ENCODE results near the gene GLIPR2. TPM values are rescaled to one million over a fixed set of nuclear protein-coding genes. Genes with fewer than 3 reads are reported as not detected.
"Not testable (repeated sequence)": the region's sequence is repeated elsewhere in the genome, so short reads cannot be mapped to it uniquely, and the experiment has no call there.

Gene GLIPR2, protein sequence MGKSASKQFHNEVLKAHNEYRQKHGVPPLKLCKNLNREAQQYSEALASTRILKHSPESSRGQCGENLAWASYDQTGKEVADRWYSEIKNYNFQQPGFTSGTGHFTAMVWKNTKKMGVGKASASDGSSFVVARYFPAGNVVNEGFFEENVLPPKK
- total RNA-seq (2014; rRNA removed; shearing (Covaris generic)), result 0.10 and 0.28 TPM in 2 replicates

DNA sequence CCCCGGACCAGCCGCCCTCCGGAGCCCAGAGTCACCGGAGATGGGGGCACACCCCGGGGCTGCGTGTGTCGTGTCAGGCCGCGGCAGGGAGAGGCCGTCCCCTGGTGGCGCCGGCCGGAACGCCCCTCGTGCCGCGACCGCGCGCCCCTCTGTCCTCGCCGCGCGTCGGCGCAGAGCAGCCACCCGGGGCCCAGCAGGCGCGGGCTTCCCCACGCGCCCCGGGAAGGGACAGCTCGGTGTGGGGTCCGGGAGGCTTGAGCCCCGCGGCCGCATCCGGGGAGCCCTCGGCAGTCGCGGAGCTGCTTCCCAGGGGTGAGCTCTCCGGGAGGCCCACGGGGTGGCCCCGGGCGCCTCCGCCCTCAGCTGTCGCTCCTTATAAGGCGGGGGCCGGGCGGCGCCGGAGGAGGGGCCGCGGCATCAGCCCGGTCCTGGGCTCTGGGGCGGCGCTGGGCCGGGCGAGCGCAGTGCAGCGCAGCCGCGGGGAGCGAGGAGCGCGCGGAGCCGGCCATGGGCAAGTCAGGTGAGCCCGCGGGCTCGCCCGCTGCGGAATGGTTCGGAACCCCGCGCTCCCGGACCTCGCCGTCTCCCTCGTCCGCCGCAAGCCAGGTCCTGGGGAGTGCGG lies at the start of gene GLIPR2:
GLIPR2 (plus strand) TSS at position 462 of the 622 bp plus-strand sequence; CDS start at position 508, 46 bp downstream.
- no peak for DNase-seq (ENCODE audit: low spot score)

DNA sequence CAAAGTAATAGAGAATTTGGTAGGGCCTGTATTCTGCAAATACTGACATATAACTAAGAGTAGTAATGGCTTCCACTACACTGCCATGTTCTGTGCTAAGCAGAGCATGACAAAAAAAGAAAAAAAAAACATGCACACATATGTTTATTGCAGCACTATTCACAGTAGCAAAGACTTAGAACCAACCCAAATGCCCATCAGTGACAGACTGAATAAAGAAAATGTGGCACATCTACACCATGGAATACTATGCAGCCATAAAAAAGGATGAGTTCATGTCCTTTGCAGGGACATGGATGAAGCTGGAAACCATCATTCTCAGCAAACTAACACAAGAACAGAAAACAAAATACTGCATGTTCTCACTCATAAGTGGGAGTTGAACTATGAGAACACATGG lies 49.5 kb upstream of the GLIPR2 start:
- DNase-seq (ENCODE audit: low spot score), result not testable (repeated sequence)

DNA sequence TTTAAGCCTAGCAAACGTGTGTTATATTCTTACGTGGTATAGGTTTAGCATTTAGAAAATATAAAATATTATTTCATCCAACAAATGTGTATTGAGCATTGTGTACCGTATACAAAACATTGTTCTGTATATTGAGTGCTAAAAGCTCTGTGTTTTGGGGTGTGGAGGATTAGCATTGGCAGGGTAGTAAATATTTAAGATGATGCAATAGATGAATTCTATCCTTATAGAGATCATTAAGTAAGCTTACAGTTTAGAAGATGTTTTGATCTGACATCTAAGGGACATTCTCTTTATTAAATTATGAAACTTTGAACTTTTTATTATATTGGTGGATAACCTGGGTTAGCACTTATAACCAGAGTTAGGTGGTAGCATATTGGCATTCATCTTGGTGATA lies 48.5 kb upstream of the GLIPR2 start:
- DNase-seq (ENCODE audit: low spot score), result no peak

DNA sequence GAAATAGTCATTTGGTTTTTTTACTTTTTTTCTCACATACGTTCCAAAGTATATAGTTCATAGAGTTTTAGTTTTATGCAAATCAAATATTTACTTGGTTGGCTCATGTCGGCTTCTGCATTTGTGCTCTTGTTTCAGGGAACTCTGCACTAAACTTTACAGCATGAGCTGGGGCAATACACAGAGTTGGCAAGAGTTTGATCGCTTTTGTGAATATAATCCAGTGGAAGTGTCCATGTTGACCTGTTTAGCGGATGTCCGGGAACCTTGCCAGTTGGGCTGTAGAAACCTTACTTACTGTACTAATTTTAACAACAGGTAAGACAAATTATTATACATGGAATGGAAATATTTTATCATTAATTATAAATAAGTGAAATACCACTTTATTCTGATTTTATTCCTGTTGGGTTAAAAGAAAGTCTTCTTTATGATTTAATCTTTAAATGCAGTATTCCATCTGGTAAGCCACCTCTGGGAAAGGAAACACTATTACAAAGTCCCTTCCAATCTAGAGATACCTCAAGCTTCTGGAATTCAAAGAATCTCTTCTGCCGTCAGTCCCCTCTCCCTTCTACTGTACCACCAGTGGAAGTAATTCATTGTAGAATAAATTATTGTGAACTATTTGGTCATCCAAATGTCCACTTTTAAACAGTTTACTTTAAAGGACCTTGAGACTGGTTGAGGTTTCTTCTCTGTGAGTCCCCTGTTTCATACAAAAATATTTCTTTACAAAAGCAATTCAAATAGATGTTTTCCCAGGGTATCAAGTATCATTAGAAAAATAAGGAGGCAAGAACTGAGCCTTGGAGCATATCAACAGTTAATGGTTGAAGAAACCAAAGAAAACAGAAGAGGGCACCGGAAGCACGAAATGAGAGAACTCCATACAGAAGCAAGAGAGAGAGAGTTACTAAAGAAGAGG lies 45.2 kb upstream of the GLIPR2 start:
- DNase-seq (ENCODE audit: low spot score), result no peak

DNA sequence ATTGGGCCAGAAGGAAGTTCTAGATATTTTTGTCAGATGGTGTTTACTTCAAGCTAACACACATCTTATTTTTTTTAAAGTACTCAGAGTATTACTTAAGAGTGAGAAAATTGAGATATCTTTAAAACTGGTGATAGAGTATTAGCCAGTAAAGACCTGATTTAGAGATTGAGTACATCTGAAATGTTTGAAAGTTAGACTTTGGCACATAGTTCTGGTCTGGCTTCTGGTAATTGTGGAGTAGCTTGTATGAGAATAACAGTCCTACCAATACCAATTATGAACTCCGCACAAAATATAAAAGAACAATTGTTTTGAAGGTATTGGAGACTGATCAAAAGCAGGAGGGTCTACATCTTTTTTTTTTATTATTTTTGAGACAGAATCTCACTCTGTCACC lies 44.5 kb upstream of the GLIPR2 start:
- DNase-seq (ENCODE audit: low spot score), result no peak

DNA sequence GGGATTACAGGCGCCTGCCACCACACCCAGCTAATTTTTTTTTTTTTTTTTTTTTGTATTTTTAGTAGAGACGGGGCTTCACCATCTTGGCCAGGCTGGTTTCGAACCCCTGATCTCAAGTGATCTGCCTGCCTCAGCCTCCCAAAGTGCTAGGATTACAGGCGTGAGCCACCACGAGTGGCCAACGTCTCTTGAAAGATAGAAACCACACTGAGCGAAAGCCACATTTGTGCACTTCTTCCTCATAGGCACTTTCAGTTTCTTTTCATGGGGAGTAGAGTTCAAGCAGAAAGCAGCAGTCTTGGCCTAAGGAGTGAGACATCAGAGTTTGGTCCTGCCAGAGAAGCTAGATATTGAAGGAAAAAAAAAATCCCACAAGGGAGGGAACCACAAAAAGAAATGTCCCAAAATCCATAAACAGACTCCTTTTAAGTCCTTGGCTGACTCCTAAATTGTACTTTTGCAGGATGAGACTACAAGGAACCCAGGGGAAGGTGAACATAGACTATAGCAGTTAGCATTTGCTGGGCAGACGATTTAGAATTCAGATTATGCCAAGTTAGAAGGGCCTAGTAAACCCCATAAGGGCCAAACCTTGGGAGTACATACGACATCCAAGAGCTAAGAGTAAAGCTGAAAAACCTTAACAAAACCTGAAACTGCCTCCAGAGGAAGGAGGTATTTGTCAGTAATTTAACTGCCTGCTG lies 43.9 kb upstream of the GLIPR2 start:
- DNase-seq (ENCODE audit: low spot score), result no peak

DNA sequence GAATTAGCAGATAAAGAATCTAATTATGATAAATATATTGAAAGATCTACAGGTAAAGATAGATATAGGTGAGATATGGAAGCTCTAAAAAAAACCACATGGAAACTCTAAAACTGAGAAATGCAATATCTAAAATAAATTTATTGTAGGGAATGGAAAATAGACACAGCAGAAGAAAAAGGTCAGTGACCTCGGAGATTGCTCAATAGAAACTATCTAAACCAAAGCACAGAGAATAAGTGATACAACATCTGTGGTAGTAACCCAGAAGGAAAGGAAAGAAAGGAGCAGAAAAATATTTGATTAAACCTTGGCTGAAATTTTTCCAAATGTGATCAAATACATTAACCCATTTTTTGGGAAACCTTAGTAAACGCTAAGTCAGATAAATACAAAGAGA lies 43.1 kb upstream of the GLIPR2 start:
- DNase-seq (ENCODE audit: low spot score), result no peak

DNA sequence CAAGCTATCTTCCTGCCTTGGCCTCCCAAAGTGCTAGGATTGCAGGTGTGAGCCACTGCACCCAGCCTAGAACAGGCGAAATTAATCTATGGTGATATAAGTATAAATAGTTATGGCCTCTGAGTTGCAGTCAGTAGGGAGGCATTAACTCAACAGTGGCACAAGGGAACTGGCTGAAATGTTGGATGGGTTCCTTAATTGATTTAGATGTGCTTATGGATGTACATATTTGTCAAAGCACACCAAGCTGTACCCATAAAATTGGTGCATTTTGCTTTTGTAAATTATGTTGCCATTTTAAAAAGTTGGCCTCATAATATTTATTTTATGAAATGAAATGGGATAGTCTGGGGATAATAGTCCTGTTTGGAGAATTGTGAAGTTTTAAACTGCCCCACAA lies 36.8 kb upstream of the GLIPR2 start:
- no peak for DNase-seq (ENCODE audit: low spot score)

DNA sequence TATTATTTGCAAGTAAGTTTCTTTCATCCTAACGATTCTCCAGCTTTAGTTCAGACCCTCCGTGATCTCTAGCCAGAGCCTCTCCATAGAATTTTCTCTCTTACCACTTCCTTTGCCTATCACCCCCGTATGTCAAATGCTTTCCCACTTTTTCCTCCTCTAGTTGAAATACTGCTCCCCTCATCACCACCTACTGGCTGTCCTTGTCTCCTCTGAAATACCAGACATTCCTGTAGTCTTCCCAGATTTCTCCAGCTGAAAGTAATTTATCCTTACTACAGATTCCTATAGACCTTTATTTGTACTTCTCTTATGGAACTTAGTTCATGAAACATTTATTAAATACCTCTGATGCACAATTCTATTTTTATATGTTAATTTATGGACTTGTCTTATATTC lies 36.0 kb upstream of the GLIPR2 start:
- DNase-seq (ENCODE audit: low spot score), result no peak

DNA sequence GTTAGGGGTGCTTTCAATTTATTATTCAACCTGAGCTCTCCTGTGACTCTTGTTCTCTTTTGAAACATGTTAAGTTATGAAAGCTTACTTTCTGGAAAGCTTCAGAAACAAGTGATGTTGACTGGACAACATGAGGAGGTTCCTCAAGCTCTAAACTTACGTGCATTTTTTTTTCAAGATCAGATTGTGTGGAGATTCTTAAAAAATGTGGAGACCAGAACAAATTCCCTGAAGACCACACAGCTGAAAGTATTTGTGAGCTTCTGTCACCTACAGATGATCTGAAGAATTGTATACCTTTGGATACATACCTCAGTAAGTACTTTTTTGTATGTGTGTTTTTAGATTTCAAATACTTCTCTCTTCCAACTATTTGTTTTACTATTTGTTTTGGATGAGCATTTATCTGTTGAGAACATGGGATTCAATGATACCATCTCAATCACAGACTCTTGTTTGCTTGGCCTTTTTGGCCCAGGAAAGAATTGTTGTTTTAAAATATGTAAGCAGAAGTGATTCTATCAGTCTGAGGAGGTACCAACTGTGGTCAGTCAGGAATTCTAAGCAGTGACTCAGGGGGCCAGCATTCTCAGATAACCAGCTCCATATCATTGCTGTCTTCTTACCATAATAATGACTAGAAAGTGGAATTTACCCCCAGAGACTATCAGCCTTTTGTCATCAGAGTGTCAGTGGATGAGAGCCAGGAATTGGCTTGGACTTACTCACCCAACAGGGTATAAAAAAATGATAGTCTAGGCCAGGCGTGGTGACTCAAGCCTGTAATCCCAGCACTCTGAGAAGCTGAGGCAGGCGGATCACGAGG lies 34.4 kb upstream of the GLIPR2 start:
- no peak for DNase-seq (ENCODE audit: low spot score)

DNA sequence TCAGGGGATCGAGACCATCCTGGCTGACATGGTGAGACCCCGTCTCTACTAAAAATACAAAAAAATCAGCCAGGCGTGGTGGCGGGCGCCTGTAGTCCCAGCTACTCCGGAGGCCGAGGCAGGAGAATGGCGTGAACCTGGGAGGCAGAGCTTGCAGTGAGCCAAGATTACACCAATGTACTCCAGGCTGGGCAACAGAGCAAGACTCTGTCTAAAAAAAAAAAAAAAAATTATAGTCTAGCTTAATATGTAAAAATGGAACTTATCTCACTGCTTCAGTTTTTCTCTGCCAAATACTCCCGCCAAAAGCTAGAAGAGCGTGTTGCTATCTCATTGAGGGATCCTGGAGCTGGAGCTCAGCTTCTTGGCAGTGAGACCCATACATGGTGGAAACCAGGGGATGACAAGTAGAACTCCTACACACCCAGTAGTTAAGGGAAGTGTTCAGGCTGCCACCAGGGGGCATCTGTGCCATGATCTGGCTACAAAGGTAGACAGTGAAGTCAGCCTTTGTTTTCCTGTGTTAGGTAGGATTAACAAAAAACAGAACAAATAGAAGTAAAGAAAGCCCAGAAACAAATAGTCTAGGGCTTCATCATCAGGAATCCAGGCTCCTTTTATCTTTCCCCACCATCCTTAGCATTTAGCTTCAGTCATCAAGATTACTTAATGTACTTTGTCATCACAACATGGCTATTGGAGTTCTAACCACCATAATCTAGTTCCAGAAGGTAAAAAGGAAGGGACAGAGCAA lies 33.6 kb upstream of the GLIPR2 start:
- peak; percentile 68 for DNase-seq (ENCODE audit: low spot score)

DNA sequence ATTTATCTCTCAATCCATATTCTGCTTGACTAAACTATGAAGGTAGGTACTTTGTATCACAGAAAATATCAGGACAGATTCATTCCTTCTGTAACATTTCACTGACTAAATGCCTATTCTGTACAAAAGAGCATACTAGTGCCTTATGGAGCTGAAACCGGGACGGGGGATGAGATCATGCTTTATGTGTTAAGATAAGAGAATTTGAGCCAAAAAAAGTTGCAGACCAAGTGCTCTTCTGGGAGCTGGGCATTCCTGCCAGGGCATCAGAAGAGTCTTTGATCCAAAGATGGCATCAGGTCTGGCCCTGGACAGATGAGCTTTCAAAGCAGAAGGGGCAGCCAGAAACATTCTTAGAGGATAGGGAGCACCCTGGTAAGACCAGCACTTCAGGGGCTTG lies 27.5 kb upstream of the GLIPR2 start:
- no peak for DNase-seq (ENCODE audit: low spot score)

DNA sequence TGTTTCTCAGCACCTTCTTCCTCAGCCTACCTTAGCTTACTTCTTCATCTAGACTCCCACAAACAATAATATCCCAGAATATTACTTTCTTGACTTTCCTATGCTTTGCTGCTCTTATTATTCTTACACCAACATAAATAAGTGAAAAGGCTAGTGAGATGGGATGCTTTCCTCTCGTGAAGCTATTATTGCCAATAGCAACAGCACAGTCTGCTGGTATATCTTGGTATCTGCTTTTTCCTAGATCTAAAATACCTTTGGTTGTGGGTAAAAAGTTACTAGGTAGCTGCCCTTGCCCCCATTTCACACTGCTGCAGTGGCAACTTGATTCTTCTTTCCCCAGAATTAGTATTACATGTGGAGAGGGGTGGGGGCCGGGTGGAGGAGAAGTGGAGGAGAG lies 26.1 kb upstream of the GLIPR2 start:
- DNase-seq (ENCODE audit: low spot score), result no peak

DNA sequence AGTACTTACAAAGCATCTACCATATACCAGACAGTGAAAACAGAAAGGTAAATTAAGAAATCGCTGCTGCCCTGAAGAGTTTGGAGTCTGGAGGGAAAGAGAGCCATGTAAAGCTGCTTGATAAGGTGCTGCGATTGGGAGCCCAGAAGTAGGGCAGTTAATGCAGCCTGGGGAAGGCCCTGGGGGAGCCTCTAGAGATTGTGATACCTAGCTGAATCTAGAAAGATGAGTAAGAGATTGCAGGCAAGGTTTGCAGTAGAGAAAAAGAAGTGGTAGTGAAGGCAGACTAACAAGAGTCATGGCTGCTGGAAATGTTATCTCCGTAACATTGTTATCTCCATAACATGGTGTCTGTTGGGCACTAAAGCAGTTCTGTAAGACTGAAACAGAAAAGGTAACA lies 24.0 kb upstream of the GLIPR2 start:
- no peak for DNase-seq (ENCODE audit: low spot score)

DNA sequence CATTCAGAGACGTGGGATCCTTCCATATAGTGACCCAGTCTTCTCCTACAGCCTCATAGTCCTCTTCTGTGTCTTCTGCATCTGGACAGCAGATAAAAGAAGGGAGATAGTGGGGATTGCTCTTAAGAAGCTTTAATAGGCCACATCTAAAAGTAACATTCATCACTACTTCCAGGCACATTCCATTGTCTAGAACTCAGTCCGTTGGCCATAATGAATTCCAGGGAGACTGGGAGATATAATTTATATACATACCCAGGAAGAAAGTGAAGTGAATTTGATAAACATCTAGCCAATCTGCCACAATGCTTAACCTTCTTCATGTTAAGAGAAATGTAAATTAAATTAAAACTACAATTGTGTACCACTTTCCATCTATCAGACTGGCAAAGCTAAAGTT lies 22.5 kb upstream of the GLIPR2 start:
- DNase-seq (ENCODE audit: low spot score), result no peak

DNA sequence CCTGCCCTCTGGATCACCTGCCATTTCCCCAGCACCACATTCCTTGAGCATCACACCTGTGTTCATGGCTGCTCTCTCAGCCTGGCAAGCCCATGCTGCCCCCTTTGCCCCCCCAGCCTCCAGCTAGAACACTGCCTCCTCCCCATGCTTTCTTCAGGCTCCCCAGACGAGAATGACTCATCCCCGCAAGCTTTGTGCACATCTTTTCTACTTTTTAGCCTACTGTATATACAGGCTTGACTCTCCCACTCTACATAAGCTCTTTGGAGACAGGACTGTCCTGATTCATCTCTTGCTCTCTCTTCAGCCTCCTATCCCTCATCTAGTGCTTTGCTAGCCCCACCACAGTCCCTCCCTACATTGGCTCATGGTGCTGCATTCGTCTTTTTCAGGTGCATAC lies 19.9 kb upstream of the GLIPR2 start:
- DNase-seq (ENCODE audit: low spot score), result no peak

DNA sequence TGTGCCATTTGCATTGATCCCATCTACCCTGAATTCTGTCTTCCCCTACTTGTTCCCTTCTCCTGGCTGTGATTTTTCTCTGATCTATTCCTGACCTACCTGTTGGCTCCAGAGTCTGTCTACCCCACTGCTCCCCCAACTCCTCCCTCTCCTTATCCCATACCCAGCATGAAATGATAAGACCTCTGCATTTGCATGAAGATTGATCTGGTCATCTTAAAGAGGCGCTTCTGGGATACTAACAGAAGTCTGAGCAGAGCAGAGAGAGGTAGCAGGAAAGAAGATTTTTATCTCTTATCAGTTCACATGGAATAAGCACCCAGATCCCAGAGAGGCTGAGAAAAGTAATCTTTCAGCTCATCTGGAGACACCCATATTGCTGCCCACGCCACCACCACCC lies 18.3 kb upstream of the GLIPR2 start:
- no peak for DNase-seq (ENCODE audit: low spot score)

DNA sequence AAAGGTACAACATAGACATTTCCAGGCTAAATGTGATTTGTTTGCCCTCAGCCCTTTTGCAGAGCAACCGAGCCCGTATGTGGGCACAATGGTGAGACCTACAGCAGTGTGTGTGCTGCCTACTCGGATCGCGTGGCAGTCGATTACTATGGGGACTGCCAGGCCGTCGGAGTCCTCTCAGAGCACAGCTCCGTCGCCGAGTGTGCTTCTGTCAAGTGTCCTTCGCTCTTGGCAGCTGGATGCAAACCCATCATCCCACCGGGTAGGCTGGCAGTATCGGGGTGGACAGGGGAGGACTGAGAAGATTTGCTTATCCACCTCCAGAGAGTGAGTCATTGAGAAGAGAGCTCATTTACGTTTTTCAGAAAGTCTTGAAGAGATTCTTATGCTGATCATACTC lies 17.8 kb upstream of the GLIPR2 start:
- no peak for DNase-seq (ENCODE audit: low spot score)

DNA sequence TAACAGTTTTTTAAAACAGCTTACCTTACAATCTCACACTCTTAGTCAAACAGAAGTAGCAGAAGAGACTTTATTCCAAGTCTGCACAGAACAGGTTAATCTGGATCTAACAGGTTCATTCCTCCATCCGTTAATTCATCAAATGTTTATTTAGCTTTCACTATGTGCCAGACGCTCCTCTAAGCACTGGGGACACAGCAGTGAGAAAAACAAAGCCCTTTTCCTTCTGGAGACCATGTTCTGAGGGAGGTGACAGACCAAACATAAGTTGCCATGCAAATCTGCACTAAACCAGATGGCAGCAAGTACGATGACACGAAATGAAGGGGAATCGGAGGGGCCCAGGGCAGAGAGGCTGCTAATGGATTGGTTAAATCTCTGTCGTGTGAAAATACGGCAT lies 17.1 kb upstream of the GLIPR2 start:
- no peak for DNase-seq (ENCODE audit: low spot score)

DNA sequence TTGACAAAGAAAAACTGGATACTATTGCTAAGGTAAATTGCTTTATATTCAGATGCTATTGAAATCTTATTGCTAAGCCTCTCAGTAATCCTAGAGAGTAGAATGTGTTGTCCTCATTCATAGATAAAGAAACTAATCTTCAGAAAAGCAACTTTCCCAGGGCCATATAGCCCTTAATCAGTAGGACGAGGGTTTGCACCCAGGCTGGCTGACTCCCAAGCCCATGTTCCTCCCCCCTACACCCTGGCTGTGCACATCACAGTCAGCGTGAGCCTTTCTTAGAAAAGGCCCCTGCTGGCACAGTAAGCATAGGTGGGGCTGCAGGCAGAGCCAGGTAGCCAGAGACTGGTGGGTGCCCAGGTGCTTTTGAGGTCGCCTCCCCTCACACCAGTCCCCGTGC lies 15.8 kb upstream of the GLIPR2 start:
- DNase-seq (ENCODE audit: low spot score), result no peak

DNA sequence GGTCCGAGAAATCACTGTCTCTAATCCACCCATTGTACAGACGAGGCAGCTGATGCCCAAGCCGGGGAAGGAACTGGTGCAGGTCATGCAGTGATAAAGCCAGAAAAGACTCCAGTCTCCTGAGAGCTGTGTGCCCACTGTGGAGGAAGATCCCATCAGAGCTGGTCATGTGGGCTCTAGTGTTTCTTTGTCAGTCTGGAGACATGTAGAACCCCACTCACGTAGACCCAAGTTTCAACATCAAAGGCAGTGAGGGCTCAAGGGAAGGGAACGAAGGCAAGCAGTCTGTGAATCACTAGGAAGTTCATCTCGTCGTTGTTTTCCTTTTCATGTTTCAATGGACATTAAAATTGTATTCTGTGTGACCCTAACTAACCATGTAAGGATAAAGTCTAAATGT lies 14.6 kb upstream of the GLIPR2 start:
- DNase-seq (ENCODE audit: low spot score), result no peak
